Glutamatergic neuron (in vitro differentiated cells): ENCODE data around the gene ZNF580. TPM values are rescaled to one million over a fixed set of nuclear protein-coding genes. Genes with fewer than 3 reads are reported as not detected.

Source experiments
- DNase-seq: peaks from one replicate; pipeline ENCODE4 v3.0.0; 2022
- H3K27ac Mint-ChIP-seq: one replicate; pipeline ENCODE4 v1.8.0; 2020; ENCODE audit warnings: mild to moderate bottlenecking, mixed read lengths, inconsistent platforms; ENCODE audit not compliant: unreplicated experiment
- H3K27me3 Mint-ChIP-seq: one replicate; pipeline ENCODE4 v1.8.0; 2020; ENCODE audit warnings: mild to moderate bottlenecking, moderate library complexity, mixed read lengths, inconsistent platforms; ENCODE audit not compliant: unreplicated experiment
- H3K36me3 Mint-ChIP-seq: one replicate; pipeline ENCODE4 v1.8.0; 2020; ENCODE audit warnings: mild to moderate bottlenecking, mixed read lengths, inconsistent platforms; ENCODE audit not compliant: unreplicated experiment
- H3K4me1 Mint-ChIP-seq: one replicate; pipeline ENCODE4 v1.8.0; 2020; ENCODE audit warnings: mild to moderate bottlenecking, low read depth, mixed read lengths, inconsistent platforms; ENCODE audit not compliant: unreplicated experiment
- H3K4me3 Mint-ChIP-seq: one replicate; pipeline ENCODE4 v1.8.0; 2020; ENCODE audit warnings: mild to moderate bottlenecking, mixed read lengths, inconsistent platforms; ENCODE audit not compliant: unreplicated experiment
- H3K9me3 Mint-ChIP-seq: one replicate; pipeline ENCODE4 v1.8.0; 2020; ENCODE audit warnings: mild to moderate bottlenecking, moderate library complexity, mixed read lengths, inconsistent platforms; ENCODE audit not compliant: unreplicated experiment
- total RNA-seq: library from RNA; stranded (reverse); fragmentation: NEBNext Ultra II Directional; extraction: Animal tissue kit (Norgen Biotek cat#: 25700); gene quantifications from one replicate; pipeline ENCODE4 v1.2.1, GENCODE V29; 2021; ENCODE audit not compliant: unreplicated experiment
- TF ChIP-seq, protein P1 (sequence below): fragments of 200-600 bp; sonication (generic); IDR thresholded peaks from one replicate; pipeline ENCODE4 v1.5.0; 2021; ENCODE audit not compliant: partially characterized antibody, unreplicated experiment

Gene ZNF580
- total RNA-seq, 1 donor from 2014 or later = 43.6 TPM

DNA sequence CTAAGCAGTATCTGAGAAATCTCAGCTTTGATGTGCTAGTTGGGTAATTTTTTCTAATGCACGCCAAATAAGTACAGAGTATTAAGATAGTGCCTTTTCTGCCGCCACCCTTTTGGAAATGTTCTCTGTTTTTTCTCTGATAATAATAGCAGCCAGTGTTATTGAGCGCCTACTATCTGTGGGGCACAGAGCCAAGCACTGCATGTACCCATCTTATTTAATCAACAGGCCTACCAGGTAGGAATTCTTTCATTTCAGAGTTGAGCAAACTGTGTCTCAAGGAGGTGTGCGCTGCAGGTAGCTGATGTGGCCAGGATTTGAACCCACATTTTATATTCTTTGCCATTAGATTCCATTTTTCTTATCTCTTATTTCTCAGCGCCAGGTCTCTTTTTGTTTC, 35.6 kb downstream of the ZNF580 start:
- Mint-ChIP-seq H3K9me3 (peaks cover 15% of the 10 kb centered on the region), H3K27ac (peak overlapping the region; percentile 28), H3K36me3 (no peaks in the 10 kb centered on the region), H3K27me3 (peaks cover 9% of the 10 kb centered on the region), H3K4me3 (peak overlapping the region; percentile 98), H3K4me1 (peaks cover 14% of the 10 kb centered on the region)
- DNase-seq = no peak
- TF ChIP-seq, protein P1, sequence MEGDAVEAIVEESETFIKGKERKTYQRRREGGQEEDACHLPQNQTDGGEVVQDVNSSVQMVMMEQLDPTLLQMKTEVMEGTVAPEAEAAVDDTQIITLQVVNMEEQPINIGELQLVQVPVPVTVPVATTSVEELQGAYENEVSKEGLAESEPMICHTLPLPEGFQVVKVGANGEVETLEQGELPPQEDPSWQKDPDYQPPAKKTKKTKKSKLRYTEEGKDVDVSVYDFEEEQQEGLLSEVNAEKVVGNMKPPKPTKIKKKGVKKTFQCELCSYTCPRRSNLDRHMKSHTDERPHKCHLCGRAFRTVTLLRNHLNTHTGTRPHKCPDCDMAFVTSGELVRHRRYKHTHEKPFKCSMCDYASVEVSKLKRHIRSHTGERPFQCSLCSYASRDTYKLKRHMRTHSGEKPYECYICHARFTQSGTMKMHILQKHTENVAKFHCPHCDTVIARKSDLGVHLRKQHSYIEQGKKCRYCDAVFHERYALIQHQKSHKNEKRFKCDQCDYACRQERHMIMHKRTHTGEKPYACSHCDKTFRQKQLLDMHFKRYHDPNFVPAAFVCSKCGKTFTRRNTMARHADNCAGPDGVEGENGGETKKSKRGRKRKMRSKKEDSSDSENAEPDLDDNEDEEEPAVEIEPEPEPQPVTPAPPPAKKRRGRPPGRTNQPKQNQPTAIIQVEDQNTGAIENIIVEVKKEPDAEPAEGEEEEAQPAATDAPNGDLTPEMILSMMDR = no peak

DNA sequence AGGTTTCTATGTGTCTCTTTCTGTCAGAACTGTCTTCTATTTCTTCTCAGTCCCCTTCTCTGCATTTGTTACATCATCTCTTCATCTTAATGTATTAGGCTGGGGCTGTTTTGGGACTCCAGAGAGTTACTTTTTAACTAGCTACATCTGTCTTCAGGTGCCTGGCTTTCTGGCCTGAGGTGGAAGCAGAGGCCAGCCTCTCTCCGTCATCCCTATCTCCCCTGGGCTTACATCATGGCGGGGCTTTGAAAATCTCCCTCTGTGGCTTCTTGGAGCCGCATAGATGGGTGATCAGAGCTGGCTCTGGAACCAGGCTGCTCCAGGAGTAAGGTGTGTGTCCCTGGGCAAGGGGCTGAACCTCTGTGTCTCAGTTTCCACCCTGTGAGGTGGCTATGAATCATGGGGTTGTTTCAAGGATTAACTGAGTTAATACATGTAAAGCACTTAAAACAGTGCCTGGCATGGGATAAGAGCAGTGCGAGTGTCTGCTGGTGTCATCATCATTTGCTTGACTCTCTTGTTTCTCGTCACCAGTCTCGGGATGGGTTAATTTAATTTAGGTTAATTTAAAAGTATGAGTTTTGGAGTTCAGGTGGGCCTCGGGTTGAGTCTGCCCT, 36.2 kb downstream of the ZNF580 start:
- H3K4me3 Mint-ChIP-seq = peak overlapping the region; percentile 98
- H3K4me1 Mint-ChIP-seq = peaks cover 12% of the 10 kb centered on the region
- H3K9me3 Mint-ChIP-seq = peaks cover 15% of the 10 kb centered on the region
- no peaks in the 10 kb centered on the region for H3K36me3 Mint-ChIP-seq
- no peak for DNase-seq
- TF ChIP-seq, protein P1 = no peak
- H3K27ac Mint-ChIP-seq = peak overlapping the region; percentile 28
- peaks cover 7% of the 10 kb centered on the region for H3K27me3 Mint-ChIP-seq

DNA sequence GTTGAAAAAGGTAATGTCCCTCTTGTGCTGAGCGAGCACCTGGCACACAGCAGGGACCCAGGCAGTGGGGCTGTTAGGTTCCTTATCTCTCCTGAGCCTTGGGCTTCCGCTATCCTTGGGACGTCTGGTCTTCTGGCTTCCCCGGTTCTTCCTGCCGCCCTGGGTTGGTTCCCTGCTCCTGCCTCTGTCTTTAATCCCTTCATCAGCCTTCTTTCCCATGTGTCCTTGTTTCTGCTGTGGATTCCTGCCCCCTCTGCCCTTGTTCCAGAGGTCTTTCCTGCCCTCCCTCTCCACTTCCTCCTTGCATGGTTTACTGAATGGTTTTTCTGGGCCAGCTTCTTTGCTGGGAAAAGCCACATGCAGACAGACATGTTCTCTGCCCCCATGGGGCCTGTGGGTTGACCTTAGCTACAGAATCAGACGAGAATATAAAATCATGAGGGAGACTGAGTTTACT, 36.8 kb downstream of the ZNF580 start:
- Mint-ChIP-seq H3K4me1 (peaks cover 8% of the 10 kb centered on the region), H3K27ac (no peak overlapping the region), H3K4me3 (peak overlapping the region; percentile 49), H3K27me3 (peaks cover 7% of the 10 kb centered on the region), H3K9me3 (peaks cover 13% of the 10 kb centered on the region), H3K36me3 (no peaks in the 10 kb centered on the region)
- TF ChIP-seq, protein P1 = no peak
- no peak for DNase-seq

DNA sequence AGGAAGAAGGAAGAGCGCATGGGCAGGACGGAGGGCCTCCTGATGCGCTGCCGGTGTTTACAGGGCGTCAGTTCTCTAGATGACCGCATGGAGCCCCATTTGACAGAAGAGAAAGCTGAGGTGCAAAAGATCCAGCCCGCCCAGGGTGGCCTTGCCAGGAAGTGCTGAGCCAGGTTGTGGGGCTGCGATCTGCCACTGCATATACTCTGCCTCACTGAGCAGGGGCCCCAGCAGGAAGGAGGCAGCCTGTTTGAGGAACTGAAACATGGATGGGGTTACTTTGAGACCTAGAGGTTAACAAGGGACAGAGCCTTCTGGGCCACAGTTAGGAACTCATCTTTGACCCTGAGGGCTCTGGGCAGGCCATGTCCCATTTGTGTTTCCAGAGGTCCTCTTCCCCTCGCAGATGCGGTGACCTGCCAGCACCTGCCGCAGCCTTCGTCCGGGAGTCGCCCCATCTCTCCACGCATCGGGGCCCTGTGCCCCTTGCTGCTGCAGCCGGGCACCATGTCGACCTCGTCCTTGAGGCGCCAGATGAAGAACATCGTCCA, 37.4 kb downstream of the ZNF580 start:
- DNase-seq = no peak
- TF ChIP-seq, protein P1 = no peak
- Mint-ChIP-seq H3K4me3 (no peak overlapping the region), H3K27ac (no peak overlapping the region), H3K27me3 (peaks cover 7% of the 10 kb centered on the region), H3K4me1 (peaks cover 8% of the 10 kb centered on the region), H3K36me3 (no peaks in the 10 kb centered on the region), H3K9me3 (peaks cover 13% of the 10 kb centered on the region)
